GM18861 (cell line): ENCODE results near the gene HLA-DQB1.
A peak's percentile ranks its signal among the peaks of the same experiment; 100 is the strongest.
"Not testable (repeated sequence)": the region's sequence is repeated elsewhere in the genome, so short reads cannot be mapped to it uniquely, and the experiment has no call there.

Experiments
- ATAC-seq: cut with Tn5 transposase; IDR thresholded peaks from one replicate; pipeline ENCODE4 v1.9.1; 2021; ENCODE audit not compliant: unreplicated experiment

HLA-DQB1 gene

GRCh38 chr6:32662836-32663235 lies 3.6 kb downstream of the HLA-DQB1 start:
- no peak for ATAC-seq

DNA sequence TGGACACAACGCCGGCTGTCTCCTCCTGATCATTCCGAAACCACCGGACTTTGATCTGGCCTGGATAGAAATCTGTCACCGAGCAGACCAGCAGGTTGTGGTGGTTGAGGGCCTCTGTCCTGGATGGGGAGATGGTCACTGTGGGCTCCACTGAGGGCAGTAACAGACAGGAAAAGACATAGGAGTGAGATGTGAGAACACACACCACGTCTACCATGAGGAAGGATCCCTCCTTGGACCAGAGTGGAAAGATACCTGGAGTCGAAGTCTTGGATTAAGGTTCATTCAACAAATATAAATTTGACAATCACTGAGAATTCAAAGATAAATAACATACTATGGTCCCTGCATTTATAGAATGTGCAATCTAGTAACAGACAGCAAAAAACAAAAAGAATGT lies 4.4 kb downstream of the HLA-DQB1 start:
- ATAC-seq = no peak

- ATAC-seq = no peak
Observed at GRCh38 chr6:32659856-32660595, 6.4 kb downstream of the HLA-DQB1 start.

DNA sequence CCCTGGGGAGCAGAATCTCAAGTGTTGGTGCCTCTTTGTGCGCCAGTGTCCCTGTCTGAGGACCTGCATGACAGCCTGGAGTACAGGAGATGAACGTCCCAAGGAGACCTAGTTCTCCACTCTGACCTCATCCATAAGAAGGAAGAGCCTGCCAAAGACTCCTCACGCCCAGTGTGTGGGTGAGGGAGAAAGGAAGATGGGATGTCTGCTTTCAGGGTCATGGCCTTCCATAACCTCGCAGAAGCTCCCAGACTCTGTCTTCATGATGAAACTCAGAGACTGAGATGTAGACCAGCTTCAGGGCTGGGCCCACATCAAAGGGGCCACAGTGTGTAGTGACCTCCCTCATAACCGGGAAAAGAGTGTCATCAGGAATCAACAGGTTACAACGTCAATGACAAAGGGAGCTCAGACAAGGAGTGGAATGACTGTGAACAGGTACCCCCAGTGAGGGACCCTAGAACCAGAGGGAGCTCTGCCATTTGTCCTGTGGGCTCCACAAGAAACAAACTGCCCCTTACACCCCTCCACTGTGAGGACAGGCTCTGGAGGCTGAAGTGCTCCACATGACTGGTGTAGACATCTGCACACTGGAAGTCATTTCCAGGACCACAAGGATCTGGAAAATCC lies 8.1 kb downstream of the HLA-DQB1 start:
- ATAC-seq = no peak

GRCh38 chr6:32657819-32658218 lies 8.6 kb downstream of the HLA-DQB1 start:
- not testable (repeated sequence) for ATAC-seq

DNA sequence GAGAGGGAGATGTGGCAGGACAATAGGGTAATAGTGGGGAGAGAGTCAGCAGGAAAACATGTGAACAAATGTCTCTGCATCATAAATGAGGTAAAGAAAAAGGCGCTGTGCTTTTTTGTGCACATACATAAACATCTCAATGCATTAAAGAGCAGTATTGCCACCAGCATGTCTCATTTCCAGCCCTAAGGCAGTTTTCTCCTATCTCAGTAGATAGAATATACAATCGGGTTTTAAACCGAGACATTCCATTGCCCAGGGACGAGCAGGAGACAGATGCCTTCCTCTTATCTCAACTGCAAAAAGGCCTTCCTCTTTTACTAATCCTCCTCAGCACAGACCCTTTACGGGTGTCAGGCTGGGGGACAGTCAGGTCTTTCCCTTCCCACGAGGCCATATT lies 9.1 kb downstream of the HLA-DQB1 start:
- ATAC-seq = not testable (repeated sequence)

- no peak for ATAC-seq
Observed at GRCh38 chr6:32655203-32655710, 11.2 kb downstream of the HLA-DQB1 start.

DNA sequence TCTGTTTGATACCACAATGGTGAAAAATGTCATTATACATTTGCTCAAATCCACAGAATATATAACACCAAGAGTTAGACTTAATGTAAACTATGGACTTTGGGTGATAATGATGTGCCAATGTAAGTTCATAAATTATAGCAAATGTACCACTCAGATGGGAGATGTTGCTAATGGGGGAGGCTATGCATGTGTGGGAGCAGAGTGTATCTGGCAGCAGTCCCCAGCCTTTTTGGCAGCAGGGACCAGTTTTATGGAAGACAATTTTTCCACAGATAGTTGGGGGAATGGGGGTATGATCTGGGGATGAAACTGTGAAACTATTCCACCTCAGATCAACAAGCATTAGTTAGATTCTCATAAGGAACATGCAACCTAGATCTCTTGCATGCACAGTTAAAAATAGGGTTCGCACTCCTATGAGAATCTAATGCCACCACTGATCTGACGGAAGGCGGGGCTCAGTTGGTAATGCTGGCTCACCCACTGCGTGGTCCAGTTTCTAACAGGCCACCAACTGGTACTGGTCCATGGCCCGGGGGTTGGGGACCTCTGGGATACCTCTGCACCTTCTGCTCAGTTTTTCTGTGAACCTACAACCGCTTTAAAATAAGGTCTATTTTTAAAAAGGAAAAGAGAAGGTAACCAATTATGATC lies 21.3 kb downstream of the HLA-DQB1 start:
- no peak for ATAC-seq

DNA sequence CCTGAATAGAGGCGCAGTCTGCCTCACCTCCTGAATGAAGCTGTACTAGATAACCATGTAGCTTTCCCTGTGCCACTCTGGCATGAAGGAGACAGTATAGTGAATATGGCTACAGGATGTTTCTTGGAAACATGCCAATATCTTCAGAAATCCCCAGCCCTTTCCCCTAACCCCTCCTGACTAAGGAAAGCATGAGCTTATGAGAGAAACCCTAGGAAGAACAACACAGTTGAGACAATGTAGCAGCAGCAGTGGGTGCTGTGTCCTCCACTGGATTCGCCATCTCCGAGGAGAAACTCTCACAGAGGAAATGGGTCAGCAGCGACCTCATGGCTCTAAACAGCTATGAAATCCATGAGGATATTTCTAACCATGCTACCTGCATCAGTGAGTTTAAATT lies 22.6 kb downstream of the HLA-DQB1 start:
- ATAC-seq = no peak

GRCh38 chr6:32642720-32643106 lies 23.7 kb downstream of the HLA-DQB1 start:
- no peak for ATAC-seq

- not testable (repeated sequence) for ATAC-seq
Observed at GRCh38 chr6:32641785-32642719, 24.4 kb downstream of the HLA-DQB1 start.

GRCh38 chr6:32641122-32641521 lies 25.3 kb downstream of the HLA-DQB1 start:
- ATAC-seq = no peak

GRCh38 chr6:32639440-32640394 lies 26.7 kb downstream of the HLA-DQB1 start:
- ATAC-seq = no peak

DNA sequence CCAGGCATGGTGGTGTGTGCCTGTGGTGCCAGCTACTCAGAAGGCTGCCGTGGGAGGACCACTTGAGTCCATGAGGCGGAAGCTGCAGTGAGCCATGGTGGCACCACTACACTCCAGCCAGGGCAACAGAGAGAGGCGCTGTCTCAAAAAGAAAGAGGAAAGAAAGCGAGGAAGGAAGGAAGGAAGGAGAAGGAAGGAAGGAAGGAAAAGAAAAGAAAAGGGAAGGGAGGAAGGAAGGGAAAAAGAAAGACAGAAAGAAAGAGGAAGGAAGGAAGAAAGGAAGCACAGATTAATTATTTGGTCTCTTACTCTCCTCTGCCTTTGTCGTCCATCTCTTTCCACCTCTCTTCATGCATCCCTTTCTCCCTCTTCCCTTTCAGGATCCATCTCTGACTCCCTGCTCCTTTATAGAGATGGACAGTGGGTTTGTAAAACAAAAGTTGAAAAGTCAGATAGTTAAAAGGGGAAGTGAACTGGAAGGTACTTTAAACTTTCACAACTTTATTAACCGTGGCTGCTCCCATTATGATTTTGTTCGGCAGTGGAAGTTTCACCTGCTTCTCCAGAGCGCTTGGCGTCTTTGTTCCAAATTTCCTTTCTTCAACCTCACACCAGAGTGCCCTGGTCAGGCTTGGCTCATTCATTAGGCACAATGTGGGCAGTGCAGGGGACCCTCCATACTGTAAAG lies 27.8 kb downstream of the HLA-DQB1 start:
- no peak for ATAC-seq

- no peak for ATAC-seq
Observed at GRCh38 chr6:32637883-32638282, 28.6 kb downstream of the HLA-DQB1 start.

- ATAC-seq = peak; percentile 71
Observed at GRCh38 chr6:32637219-32637880, 29.1 kb downstream of the HLA-DQB1 start, which contains the start of gene HLA-DQA1. TSS of gene HLA-DQA1 (plus strand) at chr6:32637406. CDS start at chr6:32637459, 53 bp downstream.

DNA sequence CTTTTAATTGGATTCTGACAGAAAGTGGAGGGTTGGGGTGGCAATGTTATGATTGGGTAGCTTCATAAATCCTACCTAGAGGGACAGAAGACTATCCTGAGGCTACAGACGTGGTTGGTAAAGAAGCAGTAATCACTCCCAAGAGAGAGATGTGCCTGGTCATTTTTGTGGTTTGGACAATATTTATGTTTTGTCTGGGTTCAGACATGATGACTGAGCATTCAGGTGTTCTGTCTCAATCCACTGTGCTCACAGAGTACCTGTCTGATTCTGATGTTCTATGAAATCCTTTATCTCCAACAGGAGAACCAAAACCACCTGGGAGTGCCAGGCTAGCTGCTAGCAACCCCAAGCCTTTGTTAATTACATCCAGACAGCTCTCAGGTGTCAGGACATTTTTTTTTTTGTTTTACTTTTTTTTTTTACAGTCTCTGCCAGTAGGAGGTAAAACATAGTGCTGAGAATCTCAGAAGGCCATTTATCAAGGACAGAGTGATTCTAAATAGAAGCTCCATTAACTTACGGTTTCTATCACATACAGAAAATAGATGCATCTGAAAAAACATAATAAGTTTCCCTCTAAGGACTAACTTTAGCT lies 30.8 kb downstream of the HLA-DQB1 start:
- no peak for ATAC-seq

DNA sequence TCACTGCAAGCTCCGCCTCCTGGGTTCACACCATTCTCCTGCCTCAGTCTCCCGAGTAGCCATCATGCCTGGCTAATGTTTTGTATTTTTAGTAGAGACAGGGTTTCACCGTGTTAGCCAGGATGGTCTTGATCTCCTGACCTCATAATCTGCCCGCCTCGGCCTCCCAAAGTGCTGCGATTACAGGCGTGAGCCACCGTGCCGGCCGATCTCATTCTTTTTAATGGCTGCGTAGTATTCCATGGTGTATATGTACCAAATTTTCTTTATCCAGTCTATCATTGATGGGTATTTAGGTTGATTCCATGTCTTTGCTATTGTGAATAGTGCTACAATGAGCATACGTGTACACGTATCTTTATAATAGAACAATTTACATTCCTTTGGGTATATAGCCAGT lies 36.7 kb downstream of the HLA-DQB1 start:
- not testable (repeated sequence) for ATAC-seq
